WERI-Rb-1 (cell line): ENCODE data around the gene EXOC3L1.
A peak's percentile ranks its signal among the peaks of the same experiment; 100 is the strongest.

Experiments used
- DNase-seq: peaks from one replicate; pipeline ENCODE4 v3.0.0-alpha.2; 2020
- H3K27ac ChIP-seq: fragments of 250-450 bp; sonication (Bioruptor Pico); 2 replicates; pipeline ENCODE4 v1.5.1; 2020; ENCODE audit warnings: mild to moderate bottlenecking, moderate library complexity
- H3K27me3 ChIP-seq: fragments of 250-450 bp; sonication (Bioruptor Pico); 2 replicates; pipeline ENCODE4 v1.5.1; 2021; ENCODE audit warnings: mild to moderate bottlenecking, low read depth, moderate library complexity; ENCODE audit not compliant: insufficient read depth, severe bottlenecking
- H3K36me3 ChIP-seq: fragments of 250-450 bp; sonication (Bioruptor Pico); 2 replicates; pipeline ENCODE4 v1.5.1; 2020; ENCODE audit warnings: mild to moderate bottlenecking, moderate library complexity
- H3K4me3 ChIP-seq: 2 replicates; pipeline ENCODE4 v1.5.1; 2011; ENCODE audit warnings: low read depth, mild to moderate bottlenecking, control low read depth, low read length
- H3K9me3 ChIP-seq: fragments of 250-450 bp; sonication (Bioruptor Pico); 2 replicates; pipeline ENCODE4 v1.5.1; 2021; ENCODE audit warnings: mild to moderate bottlenecking, moderate library complexity; ENCODE audit not compliant: severe bottlenecking
- CTCF ChIP-seq: IDR thresholded peaks from 2 replicates; pipeline ENCODE4 v1.5.1; 2011; ENCODE audit warnings: low read depth, mild to moderate bottlenecking, control low read depth, inconsistent platforms, low read length

Gene EXOC3L1

GRCh38 chr16:67151431-67152097 lies 38.4 kb downstream of the EXOC3L1 start:
- Histone ChIP-seq H3K36me3 (peaks cover 21% of the 10 kb centered on the region), H3K27ac (peak overlapping the region; percentile 70), H3K27me3 (peaks cover 6% of the 10 kb centered on the region), H3K4me3 (no peak overlapping the region; the same call in 1 of the 2 replicates), H3K9me3 (no peaks in the 10 kb centered on the region)
- TF ChIP-seq CTCF = no peak
- DNase-seq = no peak

- peaks cover 27% of the 10 kb centered on the region for H3K36me3 ChIP-seq
- H3K27me3 ChIP-seq = peaks cover 5% of the 10 kb centered on the region
- no peak for TF ChIP-seq CTCF
- DNase-seq = peak; percentile 69
- peak within 1 kb of the TSS; percentile 55 for H3K4me3 ChIP-seq
- no peaks in the 10 kb centered on the region for H3K9me3 ChIP-seq
- H3K27ac ChIP-seq = peak within 1 kb of the TSS; percentile 70
Observed at GRCh38 chr16:67150833-67151396, 39.0 kb downstream of the EXOC3L1 start, which contains the start of gene B3GNT9. B3GNT9 (minus strand) TSS chr16:67150998; CDS start chr16:67150485, 513 bp downstream.

- Histone ChIP-seq H3K27ac (peak overlapping the region; percentile 70), H3K4me3 (peak overlapping the region; percentile 55), H3K27me3 (no peaks in the 10 kb centered on the region), H3K36me3 (peaks cover 34% of the 10 kb centered on the region), H3K9me3 (no peaks in the 10 kb centered on the region)
- no peak for DNase-seq
- TF ChIP-seq CTCF = peak; percentile 11; the same call in 1 of the 2 replicates
Observed at GRCh38 chr16:67150047-67150832, 39.7 kb downstream of the EXOC3L1 start.

- 0 out of 2 replicates have a peak, but pooled peaks have one; percentile 18 for TF ChIP-seq CTCF
- no peak for DNase-seq
- Histone ChIP-seq H3K4me3 (no peak overlapping the region), H3K27ac (no peak overlapping the region), H3K27me3 (no peaks in the 10 kb centered on the region), H3K36me3 (peaks cover 39% of the 10 kb centered on the region), H3K9me3 (no peaks in the 10 kb centered on the region)
Observed at GRCh38 chr16:67149276-67150046, 40.5 kb downstream of the EXOC3L1 start.

GRCh38 chr16:67148656-67149275 lies 41.2 kb downstream of the EXOC3L1 start:
- no peaks in the 10 kb centered on the region for H3K9me3 ChIP-seq
- H3K36me3 ChIP-seq = peaks cover 45% of the 10 kb centered on the region
- DNase-seq = no peak
- no peak overlapping the region for H3K27ac ChIP-seq
- no peaks in the 10 kb centered on the region for H3K27me3 ChIP-seq
- no peak overlapping the region for H3K4me3 ChIP-seq
- no peak for TF ChIP-seq CTCF
